OCI-LY3 (cell line): ENCODE results near the gene KHSRP.
"Not testable (repeated sequence)": the region's sequence is repeated elsewhere in the genome, so short reads cannot be mapped to it uniquely, and the experiment has no call there.

Experiments
- H2AFZ ChIP-seq: fragments of 200-600, 300-600 bp; shearing (Covaris generic); 2 replicates; pipeline ENCODE4 v1.6.0; 2014; ENCODE audit warnings: antibody characterized with exemption, low read depth, low read length
- H3K27ac ChIP-seq: fragments of 200-600, 300-600 bp; sonication (generic); 2 replicates; pipeline ENCODE4 v1.5.1; 2014; ENCODE audit warnings: mild to moderate bottlenecking, low read length, moderate library complexity, mixed read lengths
- H3K27me3 ChIP-seq: fragments of 200-600, 300-600 bp; sonication (generic); 2 replicates; pipeline ENCODE4 v1.6.1; 2014; ENCODE audit warnings: low read depth, low read length, mixed read lengths
- H3K36me3 ChIP-seq: fragments of 200-600, 300-600 bp; sonication (generic); replicated peaks from 2 replicates; pipeline ENCODE3; 2014; ENCODE audit warnings: low read depth, low read length, mixed read lengths
- H3K4me1 ChIP-seq: fragments of 300-600, 200-600 bp; sonication (generic); 2 replicates; pipeline ENCODE4 v1.6.1; 2014; ENCODE audit warnings: low read length, mixed read lengths
- H3K4me2 ChIP-seq: fragments of 200-600, 300-600 bp; sonication (generic); 2 replicates; pipeline ENCODE4 v1.6.1; 2014; ENCODE audit warnings: low read length, mixed read lengths
- H3K4me3 ChIP-seq: fragments of 300-600, 200-600 bp; sonication (generic); 2 replicates; pipeline ENCODE4 v1.5.1; 2014; ENCODE audit warnings: antibody characterized with exemption, mild to moderate bottlenecking, low read length, moderate library complexity
- H3K79me2 ChIP-seq: fragments of 300-600, 200-600 bp; shearing (Covaris generic); 2 replicates; pipeline ENCODE4 v1.6.1; 2014; ENCODE audit warnings: mild to moderate bottlenecking, low read length, mixed read lengths
- H3K9ac ChIP-seq: fragments of 300-600, 200-600 bp; shearing (Covaris generic); 2 replicates; pipeline ENCODE4 v1.6.0; 2014; ENCODE audit warnings: mild to moderate bottlenecking, low read length, moderate library complexity
- H3K9me3 ChIP-seq: fragments of 200-600, 300-600 bp; shearing (Covaris generic); 2 replicates; pipeline ENCODE4 v1.6.1; 2014; ENCODE audit warnings: low read length, mixed read lengths; ENCODE audit not compliant: insufficient read depth
- H4K20me1 ChIP-seq: fragments of 200-600, 300-600 bp; sonication (generic); 2 replicates; pipeline ENCODE4 v1.6.1; 2016; ENCODE audit warnings: low read length, mixed read lengths; ENCODE audit not compliant: insufficient read depth
- EZH2phosphoT487 ChIP-seq: fragments of 200-600 bp; shearing (Covaris generic); IDR thresholded peaks from 2 replicates; pipeline ENCODE4 v1.6.1; 2018; ENCODE audit warnings: antibody characterized with exemption, mixed run types, low read depth
- TF ChIP-seq, protein P1 (sequence below): fragments of 200-600, 300-600 bp; sonication (generic); IDR thresholded peaks from 2 replicates; pipeline ENCODE4 v1.5.1; 2014; ENCODE audit warnings: antibody characterized with exemption, low read length, low read depth

The KHSRP gene

DNA sequence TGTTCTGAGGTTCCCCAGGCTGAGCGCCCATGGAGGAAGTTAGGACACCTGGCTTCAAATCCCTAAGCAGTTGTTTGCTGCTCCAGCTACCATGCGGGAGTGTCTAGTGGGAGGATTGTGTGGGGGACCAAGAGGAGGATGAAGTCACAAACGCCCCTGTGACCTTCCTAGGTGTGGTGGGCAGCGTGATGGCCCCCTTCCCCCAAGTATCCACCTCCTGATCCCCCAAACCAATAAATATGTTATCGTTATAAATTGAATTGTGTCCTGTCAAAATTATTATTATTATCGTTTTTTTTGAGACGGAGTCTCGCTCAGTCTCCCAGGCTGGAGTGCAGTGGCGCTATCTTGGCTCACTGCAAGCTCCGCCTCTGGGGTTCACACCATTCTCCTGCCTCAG lies 9.1 kb upstream of the KHSRP start, which contains the start of gene SLC25A41:
SLC25A41 (minus strand) TSS at position 101 of the 400 bp plus-strand sequence; CDS start at position 31, 70 bp downstream.
- Histone ChIP-seq H3K4me3 (no peak within 1 kb of the TSS), H3K4me1 (peaks cover 6% of the 10 kb centered on the region; the same call in 1 of the 2 replicates), H3K27me3 (no peaks in the 10 kb centered on the region), H3K9me3 (no peaks in the 10 kb centered on the region), H2AFZ (no peak within 1 kb of the TSS), H3K36me3 (no peaks in the 10 kb centered on the region), H4K20me1 (no peaks in the 10 kb centered on the region), H3K9ac (no peak within 1 kb of the TSS), H3K79me2 (no peaks in the 10 kb centered on the region), H3K27ac (no peak within 1 kb of the TSS), H3K4me2 (no peak within 1 kb of the TSS)
- no peak for TF ChIP-seq EZH2phosphoT487
- TF ChIP-seq, protein P1, sequence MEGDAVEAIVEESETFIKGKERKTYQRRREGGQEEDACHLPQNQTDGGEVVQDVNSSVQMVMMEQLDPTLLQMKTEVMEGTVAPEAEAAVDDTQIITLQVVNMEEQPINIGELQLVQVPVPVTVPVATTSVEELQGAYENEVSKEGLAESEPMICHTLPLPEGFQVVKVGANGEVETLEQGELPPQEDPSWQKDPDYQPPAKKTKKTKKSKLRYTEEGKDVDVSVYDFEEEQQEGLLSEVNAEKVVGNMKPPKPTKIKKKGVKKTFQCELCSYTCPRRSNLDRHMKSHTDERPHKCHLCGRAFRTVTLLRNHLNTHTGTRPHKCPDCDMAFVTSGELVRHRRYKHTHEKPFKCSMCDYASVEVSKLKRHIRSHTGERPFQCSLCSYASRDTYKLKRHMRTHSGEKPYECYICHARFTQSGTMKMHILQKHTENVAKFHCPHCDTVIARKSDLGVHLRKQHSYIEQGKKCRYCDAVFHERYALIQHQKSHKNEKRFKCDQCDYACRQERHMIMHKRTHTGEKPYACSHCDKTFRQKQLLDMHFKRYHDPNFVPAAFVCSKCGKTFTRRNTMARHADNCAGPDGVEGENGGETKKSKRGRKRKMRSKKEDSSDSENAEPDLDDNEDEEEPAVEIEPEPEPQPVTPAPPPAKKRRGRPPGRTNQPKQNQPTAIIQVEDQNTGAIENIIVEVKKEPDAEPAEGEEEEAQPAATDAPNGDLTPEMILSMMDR, result no peak

DNA sequence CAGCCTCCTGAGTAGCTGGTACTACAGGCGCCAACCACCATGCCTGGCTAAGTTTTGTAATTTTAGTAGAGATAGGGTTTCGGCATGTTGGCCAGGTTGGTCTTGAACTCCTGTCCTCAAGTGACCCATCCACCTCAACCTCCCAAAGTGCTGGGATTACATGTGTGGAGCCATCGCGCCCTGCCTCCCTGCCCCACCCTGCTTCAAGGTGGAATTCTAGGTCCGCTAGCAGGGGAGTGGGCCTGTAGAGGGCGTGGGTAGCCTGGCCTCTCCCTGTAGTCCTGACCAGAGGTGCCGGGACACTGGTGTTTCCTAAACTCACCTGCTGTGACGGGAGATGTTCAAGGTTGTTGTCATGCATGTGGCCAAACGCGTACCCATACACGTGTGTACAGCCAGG lies 8.6 kb upstream of the KHSRP start:
- H3K9ac ChIP-seq, result no peak overlapping the region
- no peak overlapping the region for H3K4me3 ChIP-seq
- no peaks in the 10 kb centered on the region for H3K79me2 ChIP-seq
- no peaks in the 10 kb centered on the region for H3K36me3 ChIP-seq
- H3K27me3 ChIP-seq, result no peaks in the 10 kb centered on the region
- H3K4me2 ChIP-seq, result no peak overlapping the region
- TF ChIP-seq, protein P1, result no peak
- no peak for TF ChIP-seq EZH2phosphoT487
- peaks cover 6% of the 10 kb centered on the region; the same call in 1 of the 2 replicates for H3K4me1 ChIP-seq
- H4K20me1 ChIP-seq, result no peaks in the 10 kb centered on the region
- H3K27ac ChIP-seq, result no peak overlapping the region
- H2AFZ ChIP-seq, result no peak overlapping the region
- H3K9me3 ChIP-seq, result no peaks in the 10 kb centered on the region

DNA sequence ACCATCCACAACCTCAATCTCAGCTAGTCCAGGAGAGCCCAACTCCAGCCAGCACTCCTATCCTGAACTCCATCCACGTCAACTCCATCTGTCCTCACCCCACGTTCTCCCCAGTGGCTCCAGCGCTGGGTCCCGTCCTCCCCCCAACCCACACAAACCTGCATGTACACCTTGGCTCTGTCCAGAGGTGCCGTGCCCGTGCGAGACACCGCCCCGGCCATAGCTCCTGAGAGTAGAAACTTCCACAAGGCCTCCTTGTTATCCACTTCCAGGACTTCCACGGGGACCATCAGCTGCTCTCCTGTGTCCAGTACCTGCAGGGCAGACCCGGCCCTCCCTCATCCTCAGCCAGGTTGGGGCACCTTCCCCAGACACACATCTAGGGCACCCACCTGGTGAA lies 7.3 kb upstream of the KHSRP start:
- no peaks in the 10 kb centered on the region for H3K36me3 ChIP-seq
- H3K79me2 ChIP-seq, result no peaks in the 10 kb centered on the region
- no peak overlapping the region for H3K4me3 ChIP-seq
- H3K27ac ChIP-seq, result no peak overlapping the region
- no peak overlapping the region for H3K9ac ChIP-seq
- no peaks in the 10 kb centered on the region for H3K9me3 ChIP-seq
- H4K20me1 ChIP-seq, result no peaks in the 10 kb centered on the region
- H3K4me2 ChIP-seq, result no peak overlapping the region
- H3K4me1 ChIP-seq, result peaks cover 6% of the 10 kb centered on the region; the same call in 1 of the 2 replicates
- no peak overlapping the region for H2AFZ ChIP-seq
- no peak for TF ChIP-seq EZH2phosphoT487
- TF ChIP-seq, protein P1, result no peak
- H3K27me3 ChIP-seq, result no peaks in the 10 kb centered on the region

DNA sequence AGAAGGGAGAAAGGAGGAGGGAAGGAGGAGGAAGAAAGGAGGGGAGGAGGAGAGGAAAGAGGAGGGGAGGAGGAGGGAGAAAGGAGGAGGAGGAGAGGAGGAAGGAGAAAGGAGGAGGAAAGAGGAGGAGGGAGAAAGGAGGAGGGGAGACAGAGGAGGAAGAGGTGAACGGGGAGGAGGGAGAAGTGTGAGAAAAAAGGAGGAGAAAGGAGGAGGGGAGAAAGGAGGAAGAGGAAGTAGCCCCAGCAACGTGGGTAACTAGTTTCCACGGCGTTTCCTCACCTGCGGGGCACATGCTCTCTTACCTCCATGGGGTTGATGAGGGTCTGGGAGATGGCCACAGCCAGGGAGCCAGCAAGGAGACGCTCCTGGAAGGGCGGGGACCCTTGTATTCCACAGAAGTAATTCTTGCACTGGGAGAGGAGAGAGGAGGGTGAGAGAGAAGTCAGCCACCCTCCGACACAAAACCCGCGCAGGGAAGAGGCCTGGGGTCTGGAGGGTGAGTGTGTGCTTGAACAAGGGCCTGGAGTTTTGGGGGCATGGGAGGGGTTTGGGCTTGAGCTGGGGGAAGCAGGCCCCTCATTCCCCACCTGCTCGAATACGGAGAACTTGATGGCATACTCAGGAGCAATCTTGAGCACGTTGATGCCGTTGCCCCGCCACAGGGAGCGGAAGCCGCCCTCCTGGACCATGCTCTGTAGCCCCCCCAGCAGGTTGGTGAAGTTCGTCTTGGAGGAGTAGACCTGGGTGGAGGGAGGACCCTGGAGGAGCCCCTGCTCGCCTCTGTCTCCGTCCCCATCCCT lies 5.0 kb upstream of the KHSRP start:
- Histone ChIP-seq H3K36me3 (peaks cover 4% of the 10 kb centered on the region), H3K79me2 (peaks cover 5% of the 10 kb centered on the region; the same call in 1 of the 2 replicates), H3K27ac (no peak overlapping the region), H3K4me1 (peaks cover 16% of the 10 kb centered on the region), H3K4me2 (peak overlapping the region; percentile 40), H3K27me3 (no peaks in the 10 kb centered on the region), H3K9me3 (no peaks in the 10 kb centered on the region), H3K9ac (no peak overlapping the region), H3K4me3 (0 out of 2 replicates have a peak overlapping the region, but pooled peaks have one; percentile 18), H4K20me1 (no peaks in the 10 kb centered on the region), H2AFZ (peak overlapping the region; percentile 69; the same call in 1 of the 2 replicates)
- TF ChIP-seq, protein P1, result no peak

DNA sequence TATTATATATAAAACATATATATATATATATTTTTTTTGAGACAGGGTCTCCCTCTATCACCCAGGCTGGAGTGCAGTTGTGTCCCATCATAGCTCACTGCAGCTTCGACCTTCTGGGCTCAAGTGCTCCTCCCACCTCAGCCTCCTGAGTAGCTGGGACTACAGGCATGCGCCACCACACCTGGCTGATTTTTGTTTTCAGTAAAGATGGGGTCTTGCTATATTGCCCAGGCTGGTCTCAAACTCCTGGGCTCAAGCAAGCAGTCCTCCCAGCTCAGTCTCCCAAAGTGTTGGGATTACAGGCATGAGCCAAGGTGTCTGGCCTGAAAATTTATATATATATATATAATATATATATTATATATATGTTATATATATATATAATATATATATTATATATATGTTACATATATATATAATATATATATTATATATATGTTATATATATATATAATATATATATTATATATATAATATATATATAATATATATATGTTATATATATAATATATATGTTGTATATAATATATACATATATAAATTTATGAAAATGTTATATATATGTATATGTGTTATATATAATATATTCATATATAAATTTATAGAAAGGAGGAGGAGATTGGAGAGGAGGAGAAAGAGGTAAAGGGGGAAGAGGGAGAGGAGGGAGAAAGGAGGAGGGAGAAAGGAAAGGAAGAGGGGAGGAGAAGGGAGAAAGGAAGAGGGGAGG lies 4.2 kb upstream of the KHSRP start:
- Histone ChIP-seq H3K79me2 (peaks cover 12% of the 10 kb centered on the region), H3K4me1 (peaks cover 16% of the 10 kb centered on the region)
- not testable (repeated sequence) for H3K4me3 ChIP-seq, H3K9ac ChIP-seq, H3K36me3 ChIP-seq, H3K4me2 ChIP-seq, H2AFZ ChIP-seq, H4K20me1 ChIP-seq, H3K9me3 ChIP-seq, H3K27me3 ChIP-seq, H3K27ac ChIP-seq
